Astrocyte (in vitro differentiated cells and primary cell): ENCODE measurements around the gene DBT. TPM values are rescaled to one million over a fixed set of nuclear protein-coding genes. Genes with fewer than 3 reads are reported as not detected.

Source experiments
- DNase-seq: peaks from one replicate; pipeline ENCODE4 v3.0.0-alpha.2; 2010; ENCODE audit warnings: low read depth
- FAIRE-seq: peaks from 2 replicates; lab custom pipeline; 2011; peaks lifted over from hg19 to GRCh38; lab: Jason Lieb, UNC
- H2AFZ ChIP-seq: 2 replicates; pipeline ENCODE4 v1.6.0; 2012; ENCODE audit warnings: low read depth, low read length, inconsistent platforms
- H3K27ac ChIP-seq: 2 replicates; pipeline ENCODE4 v1.5.1; 2011; ENCODE audit warnings: low read depth, low read length, inconsistent platforms
- H3K27me3 ChIP-seq: 2 replicates; pipeline ENCODE4 v1.6.0; 2011; ENCODE audit warnings: low read length, inconsistent platforms; ENCODE audit not compliant: insufficient read depth
- H3K36me3 ChIP-seq: 2 replicates; pipeline ENCODE4 v1.5.1; 2011; ENCODE audit warnings: low read length, inconsistent platforms; ENCODE audit not compliant: insufficient read depth
- H3K4me1 ChIP-seq: 2 replicates; pipeline ENCODE4 v1.5.1; 2011; ENCODE audit warnings: low read length, inconsistent platforms; ENCODE audit not compliant: insufficient read depth
- H3K4me2 ChIP-seq: 2 replicates; pipeline ENCODE4 v1.6.0; 2012; ENCODE audit warnings: low read length, inconsistent platforms
- H3K4me3 ChIP-seq: 2 replicates; pipeline ENCODE4 v1.5.1; 2011; ENCODE audit warnings: low read depth, mild to moderate bottlenecking, low read length, inconsistent platforms; ENCODE audit not compliant: insufficient read depth
- H3K79me2 ChIP-seq: 2 replicates; pipeline ENCODE4 v1.6.0; 2012; ENCODE audit warnings: mild to moderate bottlenecking, low read length, inconsistent platforms; ENCODE audit not compliant: insufficient read depth
- H3K9ac ChIP-seq: 2 replicates; pipeline ENCODE4 v1.6.0; 2012; ENCODE audit warnings: mild to moderate bottlenecking, low read length, inconsistent platforms
- H3K9me3 ChIP-seq: 2 replicates; pipeline ENCODE4 v1.5.1; 2012; ENCODE audit warnings: low read depth, mild to moderate bottlenecking, low read length, inconsistent platforms; ENCODE audit not compliant: insufficient read depth
- H4K20me1 ChIP-seq: 2 replicates; pipeline ENCODE4 v1.6.0; 2012; ENCODE audit warnings: low read length, inconsistent platforms; ENCODE audit not compliant: insufficient read depth
- H3K27ac Mint-ChIP-seq: one replicate; pipeline ENCODE4 v1.8.0; 2021; ENCODE audit warnings: mild to moderate bottlenecking, mixed read lengths; ENCODE audit not compliant: unreplicated experiment
- H3K27me3 Mint-ChIP-seq: one replicate; pipeline ENCODE4 v1.8.0; 2021; ENCODE audit warnings: low read depth, mixed read lengths; ENCODE audit not compliant: unreplicated experiment
- H3K36me3 Mint-ChIP-seq: one replicate; pipeline ENCODE4 v1.8.0; 2021; ENCODE audit warnings: low read depth, mixed read lengths; ENCODE audit not compliant: unreplicated experiment
- H3K4me1 Mint-ChIP-seq: one replicate; pipeline ENCODE4 v1.8.0; 2021; ENCODE audit warnings: low read depth, mixed read lengths; ENCODE audit not compliant: unreplicated experiment
- H3K4me3 Mint-ChIP-seq: one replicate; pipeline ENCODE4 v1.8.0; 2021; ENCODE audit warnings: mild to moderate bottlenecking, moderate library complexity, mixed read lengths; ENCODE audit not compliant: unreplicated experiment
- H3K9me3 Mint-ChIP-seq: one replicate; pipeline ENCODE4 v1.8.0; 2021; ENCODE audit warnings: mild to moderate bottlenecking, mixed read lengths; ENCODE audit not compliant: unreplicated experiment
- EZH2 ChIP-seq: IDR thresholded peaks from 2 replicates; pipeline ENCODE4 v1.6.1; 2012; ENCODE audit warnings: mild to moderate bottlenecking, low read length, inconsistent platforms; ENCODE audit not compliant: insufficient read depth
- total RNA-seq: library from RNA; stranded (reverse); gene quantifications from 2 replicates; pipeline ENCODE4 v1.2.1, GENCODE V29; 2021
- TF ChIP-seq, protein P1 (sequence below): IDR thresholded peaks from 2 replicates; pipeline ENCODE4 v1.5.1; 2011; ENCODE audit warnings: low read depth, mild to moderate bottlenecking, inconsistent platforms, low read length, moderate library complexity; ENCODE audit not compliant: insufficient read depth

The DBT gene
- total RNA-seq, 1 donor from 2014 or later: 14.2 TPM

DNA sequence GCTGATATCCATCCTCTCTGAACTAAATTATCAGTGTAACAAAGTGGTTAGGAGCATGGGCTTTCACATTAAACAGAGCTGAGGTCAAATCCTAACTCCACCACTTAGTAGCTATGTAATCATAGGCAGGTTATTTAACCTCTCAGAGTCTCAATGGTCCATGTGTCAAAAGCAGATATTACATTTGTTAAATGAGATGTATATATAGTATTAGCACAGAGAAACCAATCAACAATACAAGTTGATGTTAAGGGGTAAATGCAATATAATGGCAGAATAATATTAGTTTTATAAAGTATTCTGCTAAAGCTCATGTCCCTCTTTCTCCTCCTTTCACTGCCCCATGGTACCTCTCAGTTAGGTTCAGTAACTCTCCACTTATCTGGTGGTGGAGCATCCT lies 27.2 kb downstream of the DBT start:
- H3K4me1 ChIP-seq: no peaks in the 10 kb centered on the region
- H3K4me3 ChIP-seq: no peak overlapping the region
- TF ChIP-seq, protein P1, sequence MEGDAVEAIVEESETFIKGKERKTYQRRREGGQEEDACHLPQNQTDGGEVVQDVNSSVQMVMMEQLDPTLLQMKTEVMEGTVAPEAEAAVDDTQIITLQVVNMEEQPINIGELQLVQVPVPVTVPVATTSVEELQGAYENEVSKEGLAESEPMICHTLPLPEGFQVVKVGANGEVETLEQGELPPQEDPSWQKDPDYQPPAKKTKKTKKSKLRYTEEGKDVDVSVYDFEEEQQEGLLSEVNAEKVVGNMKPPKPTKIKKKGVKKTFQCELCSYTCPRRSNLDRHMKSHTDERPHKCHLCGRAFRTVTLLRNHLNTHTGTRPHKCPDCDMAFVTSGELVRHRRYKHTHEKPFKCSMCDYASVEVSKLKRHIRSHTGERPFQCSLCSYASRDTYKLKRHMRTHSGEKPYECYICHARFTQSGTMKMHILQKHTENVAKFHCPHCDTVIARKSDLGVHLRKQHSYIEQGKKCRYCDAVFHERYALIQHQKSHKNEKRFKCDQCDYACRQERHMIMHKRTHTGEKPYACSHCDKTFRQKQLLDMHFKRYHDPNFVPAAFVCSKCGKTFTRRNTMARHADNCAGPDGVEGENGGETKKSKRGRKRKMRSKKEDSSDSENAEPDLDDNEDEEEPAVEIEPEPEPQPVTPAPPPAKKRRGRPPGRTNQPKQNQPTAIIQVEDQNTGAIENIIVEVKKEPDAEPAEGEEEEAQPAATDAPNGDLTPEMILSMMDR: no peak
- no peak for TF ChIP-seq EZH2
- H3K27me3 Mint-ChIP-seq: no peaks in the 10 kb centered on the region
- H3K9me3 Mint-ChIP-seq: no peaks in the 10 kb centered on the region
- H3K79me2 ChIP-seq: no peaks in the 10 kb centered on the region
- H3K36me3 Mint-ChIP-seq: peaks cover 8% of the 10 kb centered on the region
- no peak overlapping the region for H3K4me2 ChIP-seq
- no peak overlapping the region for H2AFZ ChIP-seq
- no peaks in the 10 kb centered on the region for H3K27me3 ChIP-seq
- no peak for DNase-seq
- H3K9ac ChIP-seq: no peak overlapping the region
- H4K20me1 ChIP-seq: no peaks in the 10 kb centered on the region
- no peaks in the 10 kb centered on the region for H3K9me3 ChIP-seq
- H3K27ac ChIP-seq: no peak overlapping the region
- H3K4me3 Mint-ChIP-seq: no peak overlapping the region
- H3K27ac Mint-ChIP-seq: no peak overlapping the region
- no peaks in the 10 kb centered on the region for H3K4me1 Mint-ChIP-seq
- peaks cover 3% of the 10 kb centered on the region for H3K36me3 ChIP-seq
- no peak for FAIRE-seq

DNA sequence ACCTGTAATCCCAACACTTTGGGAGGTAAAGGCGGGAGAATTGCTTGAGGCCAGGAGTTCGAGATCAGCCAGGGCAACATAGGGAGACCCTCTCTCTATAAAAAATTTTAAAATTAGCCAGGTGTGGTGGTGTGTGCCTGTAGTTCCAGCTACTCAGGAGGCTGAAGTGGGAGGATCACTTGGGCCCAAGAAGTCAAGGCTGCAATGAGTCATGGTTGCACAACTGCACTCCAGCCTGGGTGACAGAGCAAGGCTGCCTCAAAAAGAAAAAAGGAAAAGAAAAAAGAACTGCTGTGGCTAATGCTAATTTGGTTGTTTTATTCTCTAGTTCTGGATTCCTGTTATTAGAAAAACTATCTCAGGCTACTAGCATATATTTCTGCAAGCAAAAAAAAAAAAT lies 29.8 kb downstream of the DBT start:
- Histone ChIP-seq H2AFZ (no peak overlapping the region), H3K9ac (no peak overlapping the region), H3K9me3 (no peaks in the 10 kb centered on the region), H3K4me2 (no peak overlapping the region), H3K27ac (no peak overlapping the region), H3K4me3 (no peak overlapping the region), H3K36me3 (peaks cover 3% of the 10 kb centered on the region), H3K27me3 (no peaks in the 10 kb centered on the region), H4K20me1 (no peaks in the 10 kb centered on the region), H3K79me2 (no peaks in the 10 kb centered on the region), H3K4me1 (no peaks in the 10 kb centered on the region)
- DNase-seq: no peak
- peaks cover 7% of the 10 kb centered on the region for H3K36me3 Mint-ChIP-seq
- no peak for FAIRE-seq
- no peaks in the 10 kb centered on the region for H3K4me1 Mint-ChIP-seq
- no peaks in the 10 kb centered on the region for H3K9me3 Mint-ChIP-seq
- no peak overlapping the region for H3K4me3 Mint-ChIP-seq
- TF ChIP-seq, protein P1: no peak
- no peak for TF ChIP-seq EZH2
- H3K27ac Mint-ChIP-seq: no peak overlapping the region
- H3K27me3 Mint-ChIP-seq: no peaks in the 10 kb centered on the region

DNA sequence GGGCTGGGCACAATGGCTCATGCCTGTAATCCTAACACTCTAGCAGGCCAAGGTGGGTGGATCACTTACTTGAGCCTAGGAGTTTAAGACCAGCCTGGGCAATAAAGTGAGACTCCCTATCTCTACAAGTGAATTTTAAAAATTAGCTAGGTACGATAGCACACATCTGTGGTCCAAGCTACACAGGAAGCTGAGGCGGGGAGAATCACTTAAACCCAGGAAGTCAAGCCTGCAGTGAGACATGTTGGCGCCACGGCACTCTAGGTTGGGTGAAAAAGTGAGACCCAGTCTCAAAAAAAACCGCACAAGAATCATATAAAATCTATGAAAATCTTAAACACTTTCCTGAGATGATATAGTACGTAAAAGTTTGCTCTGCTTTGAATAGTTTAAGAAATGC lies 30.2 kb downstream of the DBT start:
- Mint-ChIP-seq H3K27ac (no peak overlapping the region), H3K4me3 (no peak overlapping the region), H3K9me3 (no peaks in the 10 kb centered on the region), H3K27me3 (no peaks in the 10 kb centered on the region), H3K4me1 (no peaks in the 10 kb centered on the region), H3K36me3 (peaks cover 7% of the 10 kb centered on the region)
- Histone ChIP-seq H2AFZ (no peak overlapping the region), H3K4me2 (no peak overlapping the region), H3K9ac (no peak overlapping the region), H3K36me3 (peaks cover 7% of the 10 kb centered on the region), H3K4me1 (no peaks in the 10 kb centered on the region), H3K27ac (no peak overlapping the region), H3K27me3 (no peaks in the 10 kb centered on the region), H3K4me3 (no peak overlapping the region), H3K9me3 (no peaks in the 10 kb centered on the region), H4K20me1 (no peaks in the 10 kb centered on the region), H3K79me2 (no peaks in the 10 kb centered on the region)
- DNase-seq (no peak), FAIRE-seq (no peak)
- no peak for TF ChIP-seq EZH2
- TF ChIP-seq, protein P1: no peak
